Panc1 (cell line): Measurements from ENCODE around the gene CTDP1. TPM values are rescaled to one million over a fixed set of nuclear protein-coding genes. Genes with fewer than 3 reads are reported as not detected.

Source experiments
- ATAC-seq: fragments of 200-7000 bp; cut with Tn5 transposase; 2 replicates; pipeline ENCODE4 v1.9.1; 2020; ENCODE audit warnings: mild to moderate bottlenecking, moderate library complexity
- BruUV-seq: library from RNA; stranded (reverse); fragments of 400-500 nt; replicated peaks from 2 replicates; lab custom pipeline; 2021; lab: Mats Ljungman, UMichigan
- CTCF ChIA-PET: fragments of 300-600 bp; sonication (Branson Sonifier 250); formaldehyde crosslinking; loops from one replicate; lab custom pipeline; 2022; ENCODE audit warnings: antibody characterized with exemption; lab: Charles Lee
- POLR2A ChIA-PET: fragments of 300-600 bp; sonication (Branson Sonifier 250); formaldehyde crosslinking; loops from one replicate; lab custom pipeline; 2022; ENCODE audit warnings: antibody characterized with exemption; lab: Charles Lee
- DNase-seq: peaks from one replicate; pipeline ENCODE4 v3.0.0-alpha.2; 2010; ENCODE audit warnings: low read depth, low spot score
- H3K27ac ChIP-seq: 2 replicates; pipeline ENCODE4 v1.5.1; 2011; ENCODE audit warnings: mild to moderate bottlenecking, low read length, inconsistent platforms
- H3K27me3 ChIP-seq: fragments of 200-500 bp; sonication (Bioruptor generic); 2 replicates; pipeline ENCODE4 v1.6.0; 2014; ENCODE audit warnings: low read length, inconsistent platforms; ENCODE audit not compliant: control insufficient read depth, insufficient read depth
- H3K36me3 ChIP-seq: fragments of 200-500 bp; sonication (Bioruptor generic); 2 replicates; pipeline ENCODE4 v1.5.1; 2014; ENCODE audit warnings: inconsistent platforms, mild to moderate bottlenecking, low read length, moderate library complexity; ENCODE audit not compliant: control insufficient read depth, insufficient read depth
- H3K4me1 ChIP-seq: 2 replicates; pipeline ENCODE4 v1.5.1; 2011; ENCODE audit warnings: inconsistent platforms, mild to moderate bottlenecking, low read length, moderate library complexity; ENCODE audit not compliant: control insufficient read depth, insufficient read depth
- H3K4me3 ChIP-seq, 2 experiments: 2 replicates each; pipeline ENCODE4 v1.5.1; 2011 to 2012; ENCODE audit warnings: low read depth in 2 of 2, low read length in 2 of 2, mild to moderate bottlenecking in 2 of 2, inconsistent platforms in 1 of 2, moderate library complexity in 1 of 2
- H3K9me3 ChIP-seq: fragments of 200-500 bp; sonication (Bioruptor generic); 2 replicates; pipeline ENCODE4 v1.5.1; 2014; ENCODE audit warnings: low read depth, mild to moderate bottlenecking, inconsistent platforms, low read length, moderate library complexity; ENCODE audit not compliant: control insufficient read depth, insufficient read depth
- POLR2AphosphoS5 ChIP-seq: IDR thresholded peaks from 2 replicates; pipeline ENCODE4 v1.6.1; 2012; ENCODE audit warnings: mild to moderate bottlenecking, low read depth, low read length, moderate library complexity
- REST ChIP-seq, 2 experiments: IDR thresholded peaks; 2 replicates each; pipeline ENCODE4 v1.6.1; 2011 to 2012; ENCODE audit warnings: low read depth in 2 of 2, control low read depth in 1 of 2, low read length in 1 of 2, mild to moderate bottlenecking in 1 of 2, moderate library complexity in 1 of 2; ENCODE audit not compliant: insufficient read depth in 1 of 2
- SIN3A ChIP-seq: IDR thresholded peaks from 2 replicates; pipeline ENCODE4 v1.6.1; 2012; ENCODE audit warnings: low read depth, mild to moderate bottlenecking, low read length, moderate library complexity, borderline replicate concordance; ENCODE audit not compliant: insufficient read depth
- TCF7L2 ChIP-seq: IDR thresholded peaks from 2 replicates; pipeline ENCODE4 v1.6.1; 2011; ENCODE audit warnings: mild to moderate bottlenecking, low read depth, low read length, inconsistent platforms
- in situ Hi-C: cut with HindIII; loops from 2 replicates; pipeline ENCODE4 v1.10.0; 2016; ENCODE audit warnings: low sequenced_read_pairs, low pct_unique_long_range_greater_than_20kb
- intact Hi-C: fragments of 100-400 bp; cut with micrococcal nuclease; formaldehyde crosslinking; loops from one replicate; pipeline ENCODE4 v1.10.0; 2022; ENCODE audit not compliant: unreplicated experiment
- total RNA-seq: library from RNA; stranded (reverse); gene quantifications from one replicate; pipeline ENCODE4 v1.2.1, GENCODE V29; 2021; ENCODE audit not compliant: unreplicated experiment
- TF ChIP-seq, protein P1 (sequence below): fragments of 450-650 bp; IDR thresholded peaks from 2 replicates; pipeline ENCODE4 v1.5.1; 2017; ENCODE audit warnings: mild to moderate bottlenecking

CTDP1 gene
- total RNA-seq, 1 experiment from 2014 or later, result 52.8 TPM

- Histone ChIP-seq H3K9me3 (no peaks in the 10 kb centered on the region), H3K27me3 (peaks cover 28% of the 10 kb centered on the region), H3K27ac (no peak overlapping the region), H3K36me3 (no peaks in the 10 kb centered on the region), H3K4me1 (no peaks in the 10 kb centered on the region), H3K4me3 (no peak overlapping the region)
- BruUV-seq, result no TSS peak
- DNase-seq (no peak), ATAC-seq (no peak)
- in situ Hi-C loops (no loop called here), intact Hi-C loops (no loop called here)
- ChIA-PET POLR2A (no interaction called here), CTCF (no interaction called here)
- no peak for TF ChIP-seq POLR2AphosphoS5
- TF ChIP-seq SIN3A, result no peak
- no peak for TF ChIP-seq TCF7L2
- TF ChIP-seq REST (IDR thresholded peaks at IDR 0.05; ENCODE audit: insufficient read depth in 1 of 2, low read depth in 2 of 2, low read length in 1 of 2), result no peak
- TF ChIP-seq, protein P1, sequence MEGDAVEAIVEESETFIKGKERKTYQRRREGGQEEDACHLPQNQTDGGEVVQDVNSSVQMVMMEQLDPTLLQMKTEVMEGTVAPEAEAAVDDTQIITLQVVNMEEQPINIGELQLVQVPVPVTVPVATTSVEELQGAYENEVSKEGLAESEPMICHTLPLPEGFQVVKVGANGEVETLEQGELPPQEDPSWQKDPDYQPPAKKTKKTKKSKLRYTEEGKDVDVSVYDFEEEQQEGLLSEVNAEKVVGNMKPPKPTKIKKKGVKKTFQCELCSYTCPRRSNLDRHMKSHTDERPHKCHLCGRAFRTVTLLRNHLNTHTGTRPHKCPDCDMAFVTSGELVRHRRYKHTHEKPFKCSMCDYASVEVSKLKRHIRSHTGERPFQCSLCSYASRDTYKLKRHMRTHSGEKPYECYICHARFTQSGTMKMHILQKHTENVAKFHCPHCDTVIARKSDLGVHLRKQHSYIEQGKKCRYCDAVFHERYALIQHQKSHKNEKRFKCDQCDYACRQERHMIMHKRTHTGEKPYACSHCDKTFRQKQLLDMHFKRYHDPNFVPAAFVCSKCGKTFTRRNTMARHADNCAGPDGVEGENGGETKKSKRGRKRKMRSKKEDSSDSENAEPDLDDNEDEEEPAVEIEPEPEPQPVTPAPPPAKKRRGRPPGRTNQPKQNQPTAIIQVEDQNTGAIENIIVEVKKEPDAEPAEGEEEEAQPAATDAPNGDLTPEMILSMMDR, result no peak
These were observed 17.6 kb upstream of the CTDP1 start for GRCh38 chr18:79662034-79662433.

- no peaks in the 10 kb centered on the region for H3K4me1 ChIP-seq
- ATAC-seq (no peak), DNase-seq (no peak)
- ChIA-PET CTCF (no interaction called here), POLR2A (no interaction called here)
- no peak overlapping the region for H3K27ac ChIP-seq
- TF ChIP-seq POLR2AphosphoS5, result no peak
- TF ChIP-seq REST (IDR thresholded peaks at IDR 0.05; ENCODE audit: insufficient read depth in 1 of 2, low read depth in 2 of 2, low read length in 1 of 2), result no peak
- TF ChIP-seq TCF7L2, result no peak
- no peak for TF ChIP-seq SIN3A
- TF ChIP-seq, protein P1, result no peak
- peaks cover 28% of the 10 kb centered on the region for H3K27me3 ChIP-seq
- no TSS peak for BruUV-seq
- in situ Hi-C loops, result no loop called here
- intact Hi-C loops, result no loop called here
- no peaks in the 10 kb centered on the region for H3K36me3 ChIP-seq
- H3K9me3 ChIP-seq, result no peaks in the 10 kb centered on the region
- H3K4me3 ChIP-seq, result no peak overlapping the region
These were observed 17.2 kb upstream of the CTDP1 start for GRCh38 chr18:79662439-79662838.
